PC-9 (cell line): Measurements from ENCODE around the gene MMAB. TPM values are rescaled to one million over a fixed set of nuclear protein-coding genes. Genes with fewer than 3 reads are reported as not detected.

Source experiments
- BruUV-seq: library from RNA; stranded (reverse); fragments of 400-500 nt; replicated peaks from 2 replicates; lab custom pipeline; 2021; lab: Mats Ljungman, UMichigan
- CTCF ChIA-PET: fragments of 300-600 bp; sonication (Branson Sonifier 250); formaldehyde crosslinking; loops from one replicate; lab custom pipeline; 2022; ENCODE audit warnings: antibody characterized with exemption; lab: Charles Lee
- POLR2A ChIA-PET: fragments of 300-600 bp; sonication (Branson Sonifier 250); formaldehyde crosslinking; loops from one replicate; lab custom pipeline; 2022; ENCODE audit warnings: antibody characterized with exemption; ENCODE audit not compliant: unreplicated experiment; lab: Charles Lee
- DNase-seq, 2 experiments: peaks; one replicate each; pipeline versions ENCODE4 v3.0.0 to v3.0.0-alpha.2; 2015 to 2022; ENCODE audit warnings: mixed read lengths in 1 of 2
- H2AFZ ChIP-seq: fragments of 200-600 bp; sonication (generic); 2 replicates; pipeline ENCODE4 v1.8.1; 2017; ENCODE audit warnings: antibody characterized with exemption
- H3F3A ChIP-seq: fragments of 200-600 bp; sonication (generic); 2 replicates; pipeline ENCODE4 v1.8.1; 2017; ENCODE audit warnings: antibody characterized with exemption, mild to moderate bottlenecking, low read depth; ENCODE audit not compliant: insufficient read depth
- H3K27ac ChIP-seq: fragments of 200-600 bp; sonication (generic); 2 replicates; pipeline ENCODE4 v1.6.1; 2016; ENCODE audit warnings: mixed run types
- H3K27me3 ChIP-seq: fragments of 200-600 bp; sonication (generic); 2 replicates; pipeline ENCODE4 v1.6.1; 2016; ENCODE audit warnings: low read depth, mixed run types; ENCODE audit not compliant: insufficient read depth
- H3K36me3 ChIP-seq: fragments of 200-600 bp; sonication (generic); 2 replicates; pipeline ENCODE4 v1.6.1; 2016; ENCODE audit warnings: low read depth, mixed run types
- H3K4me1 ChIP-seq: fragments of 200-600 bp; sonication (generic); replicated peaks from 2 replicates; pipeline ENCODE4 v1.6.1; 2016; ENCODE audit warnings: mixed run types; ENCODE audit not compliant: insufficient read depth
- H3K4me2 ChIP-seq: fragments of 200-600 bp; sonication (generic); 2 replicates; pipeline ENCODE4 v1.6.1; 2017; ENCODE audit warnings: mixed run types
- H3K4me3 ChIP-seq: fragments of 200-600 bp; sonication (generic); 2 replicates; pipeline ENCODE4 v1.6.1; 2016; ENCODE audit warnings: mixed run types
- H3K79me2 ChIP-seq: fragments of 200-600 bp; sonication (generic); 2 replicates; pipeline ENCODE4 v1.6.1; 2017; ENCODE audit warnings: low read depth, mixed run types
- H3K9me2 ChIP-seq: fragments of 200-600 bp; sonication (generic); 2 replicates; pipeline ENCODE4 v1.8.1; 2017; ENCODE audit warnings: mild to moderate bottlenecking; ENCODE audit not compliant: insufficient read depth
- H3K9me3 ChIP-seq: fragments of 200-600 bp; sonication (generic); 2 replicates; pipeline ENCODE4 v1.8.1; 2016; ENCODE audit warnings: low read depth; ENCODE audit not compliant: insufficient read depth
- H4K20me1 ChIP-seq: fragments of 200-600 bp; sonication (generic); 2 replicates; pipeline ENCODE4 v1.8.1; 2017; ENCODE audit not compliant: insufficient read depth
- CTCF ChIP-seq: fragments of 200-600 bp; sonication (generic); conservative IDR thresholded peaks from 2 replicates; pipeline ENCODE4 v1.6.1; 2017; ENCODE audit warnings: mixed run types, antibody characterized with exemption, mild to moderate bottlenecking, moderate library complexity
- EZH2 ChIP-seq: fragments of 200-600 bp; sonication (generic); IDR thresholded peaks from 2 replicates; pipeline ENCODE4 v1.8.0; 2017; ENCODE audit warnings: antibody characterized with exemption, low read depth
- intact Hi-C: fragments of 100-400 bp; cut with micrococcal nuclease; formaldehyde crosslinking; loops from one replicate; pipeline ENCODE4 v1.10.0; 2022; ENCODE audit not compliant: unreplicated experiment
- total RNA-seq: library from RNA; stranded (reverse); gene quantifications from 2 replicates; pipeline ENCODE4 v1.2.3, GENCODE V29; 2021

The MMAB gene
- total RNA-seq, 1 experiment from 2014 or later = 84.3 TPM

GRCh38 chr12:109553483-109553882 is 19.8 kb downstream of the MMAB start:
- no peaks in the 10 kb centered on the region for H3K27me3 ChIP-seq
- H3K4me3 ChIP-seq = no peak overlapping the region
- TF ChIP-seq EZH2 = no peak
- no peak; the same call in 1 of the 2 replicates for TF ChIP-seq CTCF
- no peaks in the 10 kb centered on the region for H3K9me2 ChIP-seq
- H4K20me1 ChIP-seq = no peaks in the 10 kb centered on the region
- no peak overlapping the region for H3K4me2 ChIP-seq
- 0 out of 2 replicates have a peak, but pooled peaks cover 7% of the 10 kb centered on the region for H3K4me1 ChIP-seq
- no TSS peak for BruUV-seq
- ChIA-PET POLR2A (no interaction called here), CTCF (interaction anchor here (0.7 kb wide), 1 partner anchor 34 kb away, joined by 3 read pairs; no protein-coding TSS in a partner anchor)
- no peak overlapping the region for H3K27ac ChIP-seq
- intact Hi-C loops = no loop called here
- H3F3A ChIP-seq = no peaks in the 10 kb centered on the region
- H2AFZ ChIP-seq = no peak overlapping the region
- H3K9me3 ChIP-seq = no peaks in the 10 kb centered on the region
- H3K36me3 ChIP-seq = no peaks in the 10 kb centered on the region
- DNase-seq = peak in 1 of 2 experiments; percentile 57
- H3K79me2 ChIP-seq = no peaks in the 10 kb centered on the region

GRCh38 chr12:109552971-109553370 is 20.3 kb downstream of the MMAB start:
- ChIA-PET POLR2A (interaction anchor here (0.9 kb wide), 1 partner anchor 1087 kb away, joined by 6 read pairs; no protein-coding TSS in a partner anchor), CTCF (no interaction called here)
- TF ChIP-seq CTCF = no peak
- TF ChIP-seq EZH2 = no peak
- Histone ChIP-seq H3K9me2 (no peaks in the 10 kb centered on the region), H3K79me2 (no peaks in the 10 kb centered on the region), H3K4me3 (no peak overlapping the region), H3K4me2 (no peak overlapping the region), H4K20me1 (no peaks in the 10 kb centered on the region), H3K4me1 (0 out of 2 replicates have a peak, but pooled peaks cover 7% of the 10 kb centered on the region), H3K27me3 (no peaks in the 10 kb centered on the region), H2AFZ (no peak overlapping the region), H3F3A (no peaks in the 10 kb centered on the region), H3K36me3 (no peaks in the 10 kb centered on the region), H3K9me3 (no peaks in the 10 kb centered on the region), H3K27ac (no peak overlapping the region)
- intact Hi-C loops = no loop called here
- DNase-seq = no peak
- no TSS peak for BruUV-seq

GRCh38 chr12:109551108-109551507 is 22.2 kb downstream of the MMAB start:
- Histone ChIP-seq H3K4me3 (no peak overlapping the region), H3K4me1 (peaks cover 7% of the 10 kb centered on the region; the same call in 1 of the 2 replicates), H3K79me2 (no peaks in the 10 kb centered on the region), H3K36me3 (no peaks in the 10 kb centered on the region), H3K27ac (no peak overlapping the region), H4K20me1 (no peaks in the 10 kb centered on the region), H3K4me2 (no peak overlapping the region), H3K27me3 (no peaks in the 10 kb centered on the region), H2AFZ (no peak overlapping the region), H3K9me2 (no peaks in the 10 kb centered on the region), H3K9me3 (no peaks in the 10 kb centered on the region), H3F3A (no peaks in the 10 kb centered on the region)
- BruUV-seq = no TSS peak
- intact Hi-C loops = no loop called here
- POLR2A ChIA-PET = no interaction called here
- TF ChIP-seq CTCF (no peak), EZH2 (no peak)
- DNase-seq = no peak
- CTCF ChIA-PET = interaction anchor here (1.1 kb wide), 1 partner anchor 14 kb away, joined by 4 read pairs; no protein-coding TSS in a partner anchor
